ENCODE data around the gene F2R. TPM values are rescaled to one million over a fixed set of nuclear protein-coding genes. Genes with fewer than 3 reads are reported as not detected.

The F2R gene
- total RNA-seq, 4 donors from 2014 or later, result 6.6 to 31.7 (median 14.6) TPM

DNA sequence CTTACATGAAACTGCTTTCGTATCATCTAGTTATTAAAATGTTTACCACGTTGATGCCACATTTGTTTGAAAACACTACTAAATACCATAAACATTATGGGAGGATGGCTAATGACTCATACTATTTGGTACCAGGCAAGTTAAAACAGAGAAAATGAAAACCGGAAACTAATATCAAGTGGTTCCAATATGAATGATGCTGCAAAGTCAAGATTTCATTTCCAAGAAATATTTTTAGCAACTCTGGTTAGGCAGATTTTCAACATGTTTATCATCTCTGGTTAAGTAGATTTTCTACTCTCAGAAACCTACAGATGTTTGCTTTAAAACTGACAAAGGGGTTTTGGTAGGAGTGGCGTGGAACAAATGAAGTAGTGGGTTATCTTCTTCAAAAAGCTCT lies 4.9 kb upstream of the F2R start:
- TF ChIP-seq, protein P1, sequence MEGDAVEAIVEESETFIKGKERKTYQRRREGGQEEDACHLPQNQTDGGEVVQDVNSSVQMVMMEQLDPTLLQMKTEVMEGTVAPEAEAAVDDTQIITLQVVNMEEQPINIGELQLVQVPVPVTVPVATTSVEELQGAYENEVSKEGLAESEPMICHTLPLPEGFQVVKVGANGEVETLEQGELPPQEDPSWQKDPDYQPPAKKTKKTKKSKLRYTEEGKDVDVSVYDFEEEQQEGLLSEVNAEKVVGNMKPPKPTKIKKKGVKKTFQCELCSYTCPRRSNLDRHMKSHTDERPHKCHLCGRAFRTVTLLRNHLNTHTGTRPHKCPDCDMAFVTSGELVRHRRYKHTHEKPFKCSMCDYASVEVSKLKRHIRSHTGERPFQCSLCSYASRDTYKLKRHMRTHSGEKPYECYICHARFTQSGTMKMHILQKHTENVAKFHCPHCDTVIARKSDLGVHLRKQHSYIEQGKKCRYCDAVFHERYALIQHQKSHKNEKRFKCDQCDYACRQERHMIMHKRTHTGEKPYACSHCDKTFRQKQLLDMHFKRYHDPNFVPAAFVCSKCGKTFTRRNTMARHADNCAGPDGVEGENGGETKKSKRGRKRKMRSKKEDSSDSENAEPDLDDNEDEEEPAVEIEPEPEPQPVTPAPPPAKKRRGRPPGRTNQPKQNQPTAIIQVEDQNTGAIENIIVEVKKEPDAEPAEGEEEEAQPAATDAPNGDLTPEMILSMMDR (IDR thresholded peaks at IDR 0.05; ENCODE audit: low read depth), result no peak

DNA sequence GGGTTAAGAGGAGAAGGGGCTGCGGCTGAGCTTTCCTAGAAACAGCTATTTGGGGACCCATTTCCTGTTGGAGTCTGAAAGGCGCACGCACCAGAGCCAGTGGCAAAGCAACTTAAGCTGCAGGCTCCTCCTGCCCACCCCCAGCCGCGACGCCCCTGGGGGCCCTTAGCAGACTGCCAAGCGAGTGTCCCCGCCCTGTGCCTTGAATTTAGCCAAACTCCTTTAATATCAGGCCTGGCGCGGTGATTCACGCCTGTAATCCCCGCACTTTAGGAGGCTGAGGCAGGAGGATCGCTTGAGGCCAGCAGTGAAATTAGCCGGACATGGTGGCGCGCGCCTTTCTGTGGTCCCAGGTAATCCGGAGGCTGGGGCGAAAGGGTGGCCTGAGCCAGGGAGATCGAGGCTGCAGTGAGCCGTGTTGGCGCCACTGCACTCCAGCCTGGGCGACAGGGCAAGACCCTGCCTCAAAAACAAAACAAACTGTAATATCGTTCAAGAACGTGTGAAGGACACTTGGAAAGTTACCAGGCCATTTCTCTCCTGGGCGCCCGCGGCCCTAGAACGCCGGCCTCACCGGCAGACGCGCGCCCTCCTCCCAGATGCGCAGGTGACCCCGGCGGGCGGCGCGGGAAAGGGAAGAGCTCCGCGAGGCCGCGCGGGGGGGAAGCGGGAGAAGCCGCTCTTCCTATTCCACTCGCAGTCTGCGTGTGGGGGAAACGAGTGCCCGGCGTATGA lies 1.0 kb upstream of the F2R start:
- TF ChIP-seq, protein P1 (IDR thresholded peaks at IDR 0.05; ENCODE audit: low read depth), result no peak

DNA sequence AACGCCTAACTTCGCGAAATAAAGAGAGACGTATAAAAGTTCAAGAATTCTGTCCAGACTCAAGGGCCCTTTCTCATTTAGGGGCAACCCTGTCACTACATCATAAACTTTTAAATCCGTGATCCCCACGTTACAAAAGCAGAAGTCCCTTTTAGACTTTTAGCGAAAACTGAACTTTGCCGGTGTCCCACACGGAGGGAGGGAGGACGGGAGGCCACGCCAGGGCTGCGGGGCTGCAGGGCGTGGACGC lies 515 bp upstream of the F2R start:
- TF ChIP-seq, protein P1 (IDR thresholded peaks at IDR 0.05; ENCODE audit: low read depth), result no peak

DNA sequence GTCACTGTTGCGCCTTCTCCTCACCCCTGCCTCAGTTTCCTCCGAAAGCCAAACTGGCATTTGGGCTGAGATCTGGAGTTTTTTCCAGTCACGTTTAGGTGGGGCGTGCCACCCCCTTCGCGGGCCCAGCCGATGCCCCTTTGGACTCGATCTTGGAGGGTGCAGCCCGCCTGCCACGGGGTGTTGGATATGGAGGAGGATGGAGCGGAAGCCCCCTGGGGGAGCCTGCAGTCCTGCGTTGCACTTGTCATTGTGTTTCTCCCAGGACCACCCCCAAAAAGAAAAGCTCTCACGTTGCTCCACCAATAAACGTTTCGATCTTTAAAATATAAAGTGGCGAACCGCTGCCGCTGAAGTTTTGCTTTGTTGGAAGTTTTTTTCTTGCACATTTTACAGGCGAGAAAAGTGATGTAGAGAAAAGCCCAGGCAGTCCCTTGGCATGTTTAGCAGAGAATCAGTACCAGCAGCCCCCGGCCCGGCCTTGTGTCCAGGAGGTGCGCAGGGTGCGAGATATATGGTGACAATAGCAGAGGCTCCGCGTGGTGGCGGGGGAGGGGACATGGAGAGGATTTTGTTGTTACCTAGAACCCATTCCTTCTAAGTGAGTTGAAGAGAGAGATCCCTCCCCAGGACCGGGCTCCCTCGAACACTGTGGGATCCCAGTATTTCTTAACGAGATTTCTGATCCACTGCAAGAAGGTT lies 681 bp downstream of the F2R start:
- TF ChIP-seq, protein P1 (IDR thresholded peaks at IDR 0.05; ENCODE audit: low read depth), result no peak

DNA sequence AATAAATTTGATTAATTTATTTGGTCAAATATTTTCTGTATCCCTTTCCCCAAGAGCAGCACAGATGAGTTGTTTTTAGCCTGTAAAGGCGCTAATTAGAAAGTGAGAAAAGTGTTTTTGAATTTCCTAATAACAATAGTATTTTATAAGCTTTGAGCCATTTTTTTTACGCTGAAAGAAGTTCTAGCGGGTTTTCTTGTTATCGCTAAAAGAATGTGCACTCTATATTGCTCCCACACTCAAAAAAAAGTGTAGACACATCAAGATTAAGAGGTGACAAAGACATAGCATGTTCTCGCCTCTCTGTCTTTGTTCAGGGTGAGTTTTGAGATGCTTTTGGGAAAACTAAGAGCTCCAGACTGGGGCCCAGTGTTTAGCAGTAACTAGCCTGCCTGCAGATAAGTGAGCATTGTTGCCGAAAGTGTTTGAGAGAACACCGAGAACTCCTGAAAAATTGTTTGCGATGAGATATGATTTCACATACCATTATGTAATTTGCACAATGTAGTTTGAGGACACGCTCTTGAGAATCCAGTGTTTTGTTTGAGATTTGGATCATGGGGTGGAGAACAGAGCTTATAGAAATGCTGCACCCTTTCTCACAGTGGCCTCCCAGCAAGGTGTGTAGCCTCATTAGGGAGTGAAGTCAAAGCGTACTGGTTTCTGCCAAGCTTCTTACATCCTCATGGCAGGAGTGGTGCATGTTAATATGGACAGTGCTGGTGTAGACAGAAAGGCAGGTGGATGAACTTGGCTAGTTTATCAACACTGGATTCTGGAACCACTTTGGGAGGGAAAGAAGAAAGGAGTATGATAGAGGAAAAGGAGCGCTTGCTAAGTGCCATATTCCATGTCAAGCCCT lies 1.5 kb downstream of the F2R start:
- TF ChIP-seq, protein P1 (IDR thresholded peaks at IDR 0.05; ENCODE audit: low read depth), result no peak

DNA sequence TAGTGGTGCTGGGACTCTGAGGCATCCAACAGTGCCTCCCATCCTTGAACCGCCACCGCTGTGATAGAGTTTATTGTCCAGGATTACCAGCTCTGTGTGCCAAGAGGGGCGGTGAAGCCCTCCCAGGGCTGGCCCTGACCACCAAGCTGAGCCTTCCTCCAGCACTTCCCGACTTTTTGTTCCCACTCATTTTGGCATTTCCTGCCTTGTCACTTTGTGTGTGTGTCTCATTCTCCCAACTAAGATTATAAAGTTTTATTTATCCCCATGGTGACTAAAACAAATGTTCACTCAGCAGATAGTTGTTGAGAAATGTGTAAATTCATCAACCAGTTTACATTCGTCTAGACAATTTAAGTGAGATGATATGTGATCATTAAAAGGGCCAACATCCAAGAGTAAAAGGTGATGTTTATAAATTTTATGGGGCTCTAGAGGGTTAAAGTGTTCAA lies 2.5 kb downstream of the F2R start:
- TF ChIP-seq, protein P1 (IDR thresholded peaks at IDR 0.05; ENCODE audit: low read depth), result no peak

DNA sequence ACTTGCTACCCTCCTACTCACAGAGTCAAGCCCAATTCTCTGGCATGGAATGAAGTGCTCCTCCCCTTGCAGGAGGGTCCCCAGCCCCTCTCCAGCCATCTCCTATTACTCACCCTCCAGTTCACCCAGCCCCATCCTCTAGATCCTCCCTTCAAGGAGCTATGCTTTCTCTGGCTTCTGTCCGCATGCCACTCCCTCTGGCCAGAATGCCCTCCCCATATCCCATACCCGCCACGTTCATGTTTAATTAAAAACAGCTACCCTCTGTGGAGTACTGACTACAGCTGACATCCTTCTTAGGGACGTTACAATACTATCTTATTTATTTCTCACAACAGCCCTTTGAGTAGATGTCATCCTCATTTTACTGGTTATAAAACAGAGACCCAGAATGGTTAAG lies 3.0 kb downstream of the F2R start:
- TF ChIP-seq, protein P1 (IDR thresholded peaks at IDR 0.05; ENCODE audit: low read depth), result no peak

All from subcutaneous adipose tissue (tissue), 4 donors.